Hematopoietic multipotent progenitor cell treated with erythropoietin and hydrocortisone succinate and interleukin-3 and kit ligand, for 6 days (in vitro differentiated cells): ENCODE measurements around the gene TTLL9.
"Not testable (repeated sequence)": the region's sequence is repeated elsewhere in the genome, so short reads cannot be mapped to it uniquely, and the experiment has no call there.

Experiments
- DNase-seq: peaks from one replicate; pipeline ENCODE4 v3.0.0-alpha.2; 2015

The TTLL9 gene

GRCh38 chr20:31921480-31921879 is 51.0 kb downstream of the TTLL9 start:
- not testable (repeated sequence) for DNase-seq

GRCh38 chr20:31922181-31922580 is 51.7 kb downstream of the TTLL9 start:
- DNase-seq, result peak; percentile 32

GRCh38 chr20:31922588-31922987 is 52.2 kb downstream of the TTLL9 start:
- no peak for DNase-seq

- peak; percentile 28 for DNase-seq
Measured at GRCh38 chr20:31923388-31924331, 53.2 kb downstream of the TTLL9 start.

- no peak for DNase-seq
Measured at GRCh38 chr20:31924561-31924960, 54.1 kb downstream of the TTLL9 start.

GRCh38 chr20:31925631-31926030 is 55.2 kb downstream of the TTLL9 start:
- no peak for DNase-seq

GRCh38 chr20:31926493-31926892 is 56.1 kb downstream of the TTLL9 start:
- DNase-seq, result no peak

GRCh38 chr20:31927627-31928159 is 57.3 kb downstream of the TTLL9 start:
- no peak for DNase-seq

GRCh38 chr20:31929631-31930030 is 59.2 kb downstream of the TTLL9 start:
- DNase-seq, result peak; percentile 15

GRCh38 chr20:31930779-31931178 is 60.3 kb downstream of the TTLL9 start:
- no peak for DNase-seq

GRCh38 chr20:31933698-31934097 is 63.3 kb downstream of the TTLL9 start:
- no peak for DNase-seq

GRCh38 chr20:31934491-31934890 is 64.1 kb downstream of the TTLL9 start:
- no peak for DNase-seq

GRCh38 chr20:31934968-31935764 is 64.7 kb downstream of the TTLL9 start:
- DNase-seq, result peak; percentile 24

GRCh38 chr20:31936420-31936819 is 66.0 kb downstream of the TTLL9 start:
- no peak for DNase-seq

- DNase-seq, result no peak
Measured at GRCh38 chr20:31937820-31938219, 67.4 kb downstream of the TTLL9 start.

- DNase-seq, result no peak
Measured at GRCh38 chr20:31939661-31940060, 69.2 kb downstream of the TTLL9 start.

- DNase-seq, result no peak
Measured at GRCh38 chr20:31943052-31943471, 72.6 kb downstream of the TTLL9 start.

- DNase-seq, result no peak
Measured at GRCh38 chr20:31945319-31945718, 74.9 kb downstream of the TTLL9 start.

- no peak for DNase-seq
Measured at GRCh38 chr20:31945785-31946184, 75.4 kb downstream of the TTLL9 start.

GRCh38 chr20:31948008-31948407 is 77.6 kb downstream of the TTLL9 start:
- DNase-seq, result peak; percentile 29

- DNase-seq, result peak; percentile 83
Measured at GRCh38 chr20:31949877-31950646, 79.6 kb downstream of the TTLL9 start.

- DNase-seq, result no peak
Measured at GRCh38 chr20:31951203-31951529, 80.7 kb downstream of the TTLL9 start.
